Epithelial cell of esophagus (primary cell): ENCODE results near the gene LIPJ.

Experiments used
- DNase-seq: peaks from one replicate; pipeline ENCODE4 v3.0.0; 2010; ENCODE audit warnings: low read depth
- H3K4me3 ChIP-seq: 2 replicates; pipeline ENCODE4 v1.5.1; 2011; ENCODE audit warnings: mild to moderate bottlenecking, low read length, control low read depth
- CTCF ChIP-seq: IDR thresholded peaks from 2 replicates; pipeline ENCODE4 v1.5.1; 2011; ENCODE audit warnings: low read depth, mild to moderate bottlenecking, low read length, control low read depth, inconsistent platforms; ENCODE audit not compliant: insufficient read depth; ENCODE audit errors: missing control alignments

Gene LIPJ

GRCh38 chr10:88562152-88562551, 24.4 kb upstream of the LIPJ start:
- no peak for DNase-seq
- TF ChIP-seq CTCF = no peak
- no peak overlapping the region for H3K4me3 ChIP-seq

GRCh38 chr10:88565072-88565471, 21.5 kb upstream of the LIPJ start:
- TF ChIP-seq CTCF = peak; percentile 29
- DNase-seq = peak; percentile 40
- no peak overlapping the region for H3K4me3 ChIP-seq

GRCh38 chr10:88582411-88582805, 4.2 kb upstream of the LIPJ start:
- no peak for DNase-seq
- TF ChIP-seq CTCF = no peak
- peak overlapping the region; percentile 73 for H3K4me3 ChIP-seq

GRCh38 chr10:88582806-88583583, 3.6 kb upstream of the LIPJ start, which contains the start of gene RNLS:
Gene RNLS (minus strand): TSS chr10:88583318.
- TF ChIP-seq CTCF = peak; percentile 72
- peak within 1 kb of the TSS; percentile 73 for H3K4me3 ChIP-seq
- DNase-seq = peak; percentile 54

- TF ChIP-seq CTCF = no peak
- H3K4me3 ChIP-seq = peak overlapping the region; percentile 73
- no peak for DNase-seq
Measured at GRCh38 chr10:88583584-88583957, 3.0 kb upstream of the LIPJ start.

- DNase-seq = peak; percentile 57
- H3K4me3 ChIP-seq = no peak overlapping the region
- no peak for TF ChIP-seq CTCF
Measured at GRCh38 chr10:88592381-88592780, 5.8 kb downstream of the LIPJ start.

GRCh38 chr10:88592906-88593305, 6.3 kb downstream of the LIPJ start:
- DNase-seq = no peak
- no peak for TF ChIP-seq CTCF
- H3K4me3 ChIP-seq = no peak overlapping the region
